GM12873 (cell line): ENCODE data around the gene PLD4.

Experiments used
- TF ChIP-seq, protein P1 (sequence below): IDR thresholded peaks from 2 replicates; pipeline ENCODE4 v1.5.1; 2012; ENCODE audit warnings: low read depth, mild to moderate bottlenecking, moderate library complexity, low read length, control low read depth; ENCODE audit not compliant: insufficient read depth; ENCODE audit errors: missing control alignments

The PLD4 gene

DNA sequence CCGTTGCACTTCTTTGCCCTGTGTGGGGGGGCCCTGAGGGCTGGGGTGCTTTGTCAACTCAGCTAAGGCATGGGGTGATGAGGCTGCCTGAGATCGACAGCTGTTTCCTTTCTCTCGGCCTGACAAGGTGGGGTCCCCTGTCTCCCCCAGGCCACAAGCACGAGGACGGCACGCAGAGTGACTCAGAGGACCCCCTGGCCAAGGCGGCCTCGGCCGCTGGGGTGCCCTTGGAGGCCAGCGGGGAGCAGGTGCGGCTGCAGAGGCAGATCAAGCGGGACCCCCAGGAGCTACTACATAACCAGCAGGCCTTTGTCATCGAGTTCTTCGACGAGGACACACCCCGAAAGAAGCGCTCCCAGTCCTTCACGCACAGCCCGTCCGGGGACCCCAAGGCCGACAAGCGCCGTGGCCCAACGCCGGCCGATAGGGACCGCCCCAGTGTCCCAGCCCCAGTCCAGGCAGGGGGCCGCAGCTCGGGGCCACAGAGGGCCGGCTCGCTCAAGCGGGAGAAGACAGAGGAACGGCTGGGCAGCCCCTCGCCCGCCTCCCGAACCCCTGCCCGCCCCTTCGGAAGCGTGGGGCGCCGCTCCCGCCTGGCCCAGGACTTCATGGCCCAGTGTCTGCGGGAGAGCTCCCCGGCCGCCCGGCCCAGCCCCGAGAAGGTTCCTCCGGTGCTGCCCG is 40.9 kb upstream of the PLD4 start:
- TF ChIP-seq, protein P1, sequence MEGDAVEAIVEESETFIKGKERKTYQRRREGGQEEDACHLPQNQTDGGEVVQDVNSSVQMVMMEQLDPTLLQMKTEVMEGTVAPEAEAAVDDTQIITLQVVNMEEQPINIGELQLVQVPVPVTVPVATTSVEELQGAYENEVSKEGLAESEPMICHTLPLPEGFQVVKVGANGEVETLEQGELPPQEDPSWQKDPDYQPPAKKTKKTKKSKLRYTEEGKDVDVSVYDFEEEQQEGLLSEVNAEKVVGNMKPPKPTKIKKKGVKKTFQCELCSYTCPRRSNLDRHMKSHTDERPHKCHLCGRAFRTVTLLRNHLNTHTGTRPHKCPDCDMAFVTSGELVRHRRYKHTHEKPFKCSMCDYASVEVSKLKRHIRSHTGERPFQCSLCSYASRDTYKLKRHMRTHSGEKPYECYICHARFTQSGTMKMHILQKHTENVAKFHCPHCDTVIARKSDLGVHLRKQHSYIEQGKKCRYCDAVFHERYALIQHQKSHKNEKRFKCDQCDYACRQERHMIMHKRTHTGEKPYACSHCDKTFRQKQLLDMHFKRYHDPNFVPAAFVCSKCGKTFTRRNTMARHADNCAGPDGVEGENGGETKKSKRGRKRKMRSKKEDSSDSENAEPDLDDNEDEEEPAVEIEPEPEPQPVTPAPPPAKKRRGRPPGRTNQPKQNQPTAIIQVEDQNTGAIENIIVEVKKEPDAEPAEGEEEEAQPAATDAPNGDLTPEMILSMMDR, result no peak

DNA sequence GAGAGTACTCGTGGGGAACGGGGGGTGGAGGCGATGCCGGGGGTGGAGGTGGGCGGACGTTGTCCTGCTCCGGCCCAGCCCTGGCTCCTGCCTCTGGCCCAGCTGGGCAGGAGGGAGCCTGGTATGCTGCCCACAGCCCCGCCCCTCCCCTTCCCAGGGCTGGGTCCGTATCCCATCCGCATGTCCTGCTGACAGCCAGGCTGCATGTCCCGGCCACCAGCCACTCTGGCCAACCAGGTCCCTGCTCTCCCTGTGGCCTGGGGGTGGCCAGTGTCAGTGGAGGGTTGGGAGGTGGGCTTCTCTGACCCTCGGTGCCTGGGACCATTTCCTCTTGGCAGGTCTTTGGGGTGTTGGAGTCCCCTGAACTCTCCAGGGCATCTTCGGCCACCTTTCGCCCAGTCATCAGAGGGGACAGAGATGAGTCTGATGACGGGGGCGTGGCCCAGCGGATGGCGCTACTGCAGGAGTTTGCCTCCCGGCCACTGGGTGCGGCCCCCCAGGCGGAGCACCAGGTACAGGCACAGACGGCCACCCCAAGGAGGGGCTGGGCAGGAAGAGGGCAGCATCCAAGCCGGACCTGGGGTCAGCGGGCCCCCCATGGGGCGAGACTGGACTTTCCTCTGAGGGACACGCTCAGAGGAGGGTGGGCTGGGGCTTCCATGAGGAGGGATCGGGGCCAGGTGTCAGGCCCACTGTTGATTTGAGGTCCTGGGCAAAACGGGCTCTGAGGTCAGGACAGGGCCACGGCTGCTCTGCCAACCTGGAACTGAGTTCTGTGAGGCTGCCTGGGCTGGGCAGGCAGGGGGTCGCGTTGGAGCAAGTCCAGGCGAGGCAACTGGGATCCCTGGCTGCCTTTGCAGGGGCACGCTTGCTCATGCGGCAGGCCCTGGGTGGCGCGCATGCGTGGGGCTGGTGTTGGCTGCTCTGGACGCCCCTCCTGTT is 39.4 kb upstream of the PLD4 start:
- TF ChIP-seq, protein P1, result no peak

DNA sequence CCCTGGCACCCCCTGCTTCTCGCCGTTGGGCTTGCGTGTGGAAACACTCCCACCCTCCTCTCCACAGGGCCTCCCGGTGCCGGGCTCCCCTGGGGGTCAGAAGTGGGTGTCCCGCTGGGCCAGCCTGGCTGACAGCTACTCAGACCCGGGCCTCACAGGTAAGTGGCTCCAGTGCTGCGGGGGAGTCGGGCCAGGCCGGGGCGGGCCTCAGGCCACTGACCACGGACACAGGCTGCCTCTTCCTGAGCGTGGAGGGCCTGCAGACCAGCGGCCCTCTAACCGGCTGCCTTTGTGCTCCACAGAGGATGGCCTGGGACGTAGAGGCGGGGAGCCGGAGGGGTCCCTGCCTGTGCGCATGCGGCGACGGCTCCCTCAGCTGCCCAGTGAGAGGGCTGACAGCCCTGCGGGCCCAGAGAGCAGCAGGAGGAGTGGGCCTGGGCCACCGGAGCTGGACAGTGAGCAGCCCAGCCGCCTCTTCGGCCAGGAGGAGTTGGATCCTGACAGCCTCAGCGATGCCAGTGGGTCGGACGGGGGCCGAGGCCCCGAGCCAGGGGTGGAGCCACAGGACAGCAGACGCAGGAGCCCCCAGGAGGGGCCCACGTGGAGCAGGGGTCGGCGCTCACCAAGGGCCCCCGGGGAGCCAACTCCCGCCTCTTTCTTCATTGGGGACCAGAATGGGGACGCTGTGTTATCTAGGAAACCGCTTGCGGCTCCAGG is 38.5 kb upstream of the PLD4 start:
- TF ChIP-seq, protein P1, result no peak

DNA sequence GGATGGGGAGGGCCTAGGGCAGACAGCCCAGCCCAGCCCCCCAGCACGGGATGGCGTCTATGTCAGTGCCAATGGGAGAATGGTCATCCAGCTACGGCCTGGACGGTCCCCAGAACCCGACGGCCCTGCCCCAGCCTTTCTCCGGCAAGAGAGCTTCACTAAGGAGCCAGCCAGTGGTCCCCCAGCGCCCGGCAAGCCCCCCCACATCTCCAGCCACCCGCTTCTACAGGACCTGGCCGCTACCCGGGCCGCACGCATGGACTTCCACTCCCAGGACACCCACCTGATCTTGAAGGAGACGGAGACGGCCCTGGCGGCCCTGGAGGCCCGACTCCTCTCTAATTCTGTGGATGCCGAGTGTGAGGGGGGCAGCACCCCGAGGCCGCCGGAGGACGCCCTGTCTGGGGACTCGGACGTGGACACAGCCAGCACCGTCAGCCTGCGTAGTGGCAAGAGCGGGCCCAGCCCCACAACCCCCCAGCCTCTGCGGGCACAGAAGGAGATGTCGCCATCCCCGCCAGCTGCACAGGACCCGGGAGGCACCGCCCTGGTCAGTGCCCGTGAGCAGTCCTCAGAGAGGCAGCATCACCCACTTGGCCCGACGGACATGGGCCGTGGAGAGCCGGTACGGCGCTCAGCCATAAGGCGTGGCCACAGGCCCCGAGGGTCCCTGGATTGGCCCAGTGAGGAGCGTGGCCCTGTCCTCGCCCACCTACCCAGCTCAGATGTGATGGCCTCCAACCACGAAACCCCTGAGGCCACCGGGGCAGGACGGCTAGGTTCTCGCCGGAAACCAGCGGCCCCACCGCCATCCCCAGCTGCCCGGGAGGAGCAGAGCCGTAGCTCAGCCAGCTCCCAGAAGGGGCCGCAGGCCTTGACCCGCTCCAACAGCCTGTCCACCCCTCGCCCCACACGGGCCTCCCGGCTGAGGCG is 37.7 kb upstream of the PLD4 start:
- TF ChIP-seq, protein P1, result no peak

DNA sequence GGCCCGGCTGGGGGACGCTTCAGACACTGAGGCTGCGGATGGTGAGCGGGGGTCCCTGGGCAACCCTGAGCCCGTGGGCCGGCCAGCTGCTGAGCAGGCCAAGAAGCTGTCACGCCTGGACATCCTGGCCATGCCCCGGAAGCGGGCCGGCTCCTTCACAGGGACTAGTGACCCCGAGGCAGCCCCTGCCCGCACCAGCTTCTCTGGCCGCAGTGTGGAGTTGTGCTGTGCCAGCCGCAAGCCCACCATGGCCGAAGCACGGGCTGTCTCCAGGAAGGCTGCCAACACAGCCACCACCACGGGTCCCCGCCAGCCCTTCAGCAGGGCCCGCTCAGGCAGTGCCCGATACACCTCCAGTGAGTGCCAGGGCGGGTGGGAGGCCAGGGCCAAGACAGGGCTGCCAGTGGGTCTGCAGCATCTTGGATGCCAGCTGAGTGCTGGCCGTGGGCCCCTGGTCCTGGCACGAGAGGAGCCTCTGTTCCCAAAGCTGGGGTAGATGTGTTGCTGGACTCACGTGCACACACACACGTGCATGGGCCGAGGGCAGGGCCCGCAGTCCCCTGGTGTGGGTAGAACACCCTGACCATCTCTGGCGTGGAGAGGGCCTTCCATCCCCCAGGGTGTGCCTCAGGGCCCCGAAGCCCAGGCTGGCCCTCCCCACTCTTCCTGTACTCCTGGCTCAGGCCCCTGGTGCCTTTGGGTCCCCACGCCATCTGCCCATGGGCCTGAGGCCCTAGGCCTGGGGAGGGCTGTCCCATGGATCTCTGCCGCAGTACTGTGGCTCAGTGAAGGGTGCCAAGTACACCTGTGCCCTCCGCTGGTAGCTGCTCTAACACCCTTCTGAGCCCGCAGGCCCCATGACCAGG is 36.8 kb upstream of the PLD4 start:
- TF ChIP-seq, protein P1, result no peak
